ENCODE data around the gene PTH1R. TPM values are rescaled to one million over a fixed set of nuclear protein-coding genes. Genes with fewer than 3 reads are reported as not detected.
A peak's percentile ranks its signal among the peaks of the same experiment; 100 is the strongest.

Gene PTH1R
- total and polyA plus RNA-seq, 10 of the 15 experiments (the other 5 are each of a cell fraction or from before 2014, with no cell fraction given), result not detected

DNA sequence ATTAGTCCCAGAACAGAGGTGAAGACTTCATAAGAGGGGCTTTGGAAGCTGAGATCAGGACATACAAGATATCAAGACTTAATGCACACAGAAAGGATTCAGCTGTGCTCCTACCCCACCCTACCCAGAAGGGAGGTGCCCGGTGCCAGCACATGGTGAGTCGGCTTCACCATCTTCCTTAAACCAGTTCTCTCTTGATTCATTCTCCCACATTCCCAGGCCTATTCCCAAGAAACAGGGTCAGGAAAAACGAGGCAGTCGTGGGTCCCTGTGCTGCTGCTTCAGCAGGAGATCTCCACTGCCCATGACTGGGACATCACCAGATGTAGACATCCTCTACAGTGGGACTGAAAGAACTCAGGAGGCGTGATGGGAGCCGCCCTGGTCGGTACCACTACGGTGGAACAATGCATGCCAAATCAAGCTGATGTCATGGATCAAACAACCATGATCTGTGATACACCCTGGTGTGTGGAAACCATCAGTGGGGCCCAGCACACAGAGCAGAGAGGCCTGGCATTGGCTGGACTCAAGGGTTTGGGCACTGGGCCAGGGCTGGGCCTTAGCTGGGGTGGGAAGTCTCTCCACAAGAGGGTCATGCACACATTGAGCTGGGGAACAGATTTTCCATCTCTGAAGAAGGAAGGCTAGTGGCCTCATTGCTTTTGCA is 57.1 kb downstream of the PTH1R start:
- SMC1A ChIA-PET (ENCODE audit: uncharacterized antibody, unreplicated experiment), result interaction anchor here (0.9 to 17.5 kb wide), 10 partner anchors 7 to 44 kb away, joined by 3 to 298 read pairs (median 6); partner anchors contain the start of genes CCDC12 and NBEAL2
- RAD21 ChIA-PET (ENCODE audit: unreplicated experiment), result interaction anchor here (0.7 to 5.3 kb wide), 7 partner anchors 10 to 47 kb away, joined by 3 to 48 read pairs (median 4); no protein-coding TSS in a partner anchor
- H2AFZ ChIP-seq (ENCODE audit: control insufficient read depth, low read depth, low read length), result no peak overlapping the region
- H4K20me1 ChIP-seq (ENCODE audit: control insufficient read depth, insufficient read depth), result no peaks in the 10 kb centered on the region
- WGBS (ENCODE audit: insufficient coverage, insufficient replicate concordance, low lambda C conversion rate, missing lambda C conversion rate), result 97% methylated on average over 8 of the region's 8 CpGs
- BruUV-seq (replicated peaks), result no TSS peak
- peak overlapping the region; percentile 8; the same call in 1 of the 2 replicates for H3K27ac ChIP-seq (ENCODE audit: control insufficient read depth, insufficient read depth)
- in situ Hi-C loops (cut with MboI) (no loop called here), intact Hi-C loops (cut with micrococcal nuclease; ENCODE audit: unreplicated experiment) (no loop called here)
- no peaks in the 10 kb centered on the region for H3K27me3 ChIP-seq (replicated peaks in 1 of 2; ENCODE audit: control insufficient read depth in 2 of 2, insufficient read depth in 2 of 2, low read length in 1 of 2)
- peaks cover 3% of the 10 kb centered on the region; the same call in 2 of the 3 replicates for H3K9me3 ChIP-seq (replicated peaks; ENCODE audit: control insufficient read depth, insufficient read depth, low read length)
- POLR2A ChIA-PET, result interaction anchor here (0.7 to 12.6 kb wide), 6 partner anchors 8 to 45 kb away, joined by 3 to 163 read pairs (median 5); partner anchors contain the start of gene NBEAL2
- H3K4me1 ChIP-seq (ENCODE audit: control insufficient read depth, insufficient read depth, low read length), result peaks cover 55% of the 10 kb centered on the region
- ATAC-seq (no peak), FAIRE-seq (no peak), DNase-seq (ENCODE audit: low read depth, low spot score) (no peak)
- no peak overlapping the region for H3K4me2 ChIP-seq (ENCODE audit: control insufficient read depth, insufficient read depth)
- TF ChIP-seq RBBP5 (conservative IDR thresholded peaks at IDR 0.05) (no peak), ESRRA (IDR thresholded peaks at IDR 0.05; ENCODE audit: low read length) (no peak), TAF1 (IDR thresholded peaks at IDR 0.05; ENCODE audit: borderline replicate concordance, low read depth, low read length) (no peak), IKZF2 (IDR thresholded peaks at IDR 0.05) (no peak), HDAC2 (IDR thresholded peaks at IDR 0.05) (no peak)
- TF ChIP-seq, protein P1, sequence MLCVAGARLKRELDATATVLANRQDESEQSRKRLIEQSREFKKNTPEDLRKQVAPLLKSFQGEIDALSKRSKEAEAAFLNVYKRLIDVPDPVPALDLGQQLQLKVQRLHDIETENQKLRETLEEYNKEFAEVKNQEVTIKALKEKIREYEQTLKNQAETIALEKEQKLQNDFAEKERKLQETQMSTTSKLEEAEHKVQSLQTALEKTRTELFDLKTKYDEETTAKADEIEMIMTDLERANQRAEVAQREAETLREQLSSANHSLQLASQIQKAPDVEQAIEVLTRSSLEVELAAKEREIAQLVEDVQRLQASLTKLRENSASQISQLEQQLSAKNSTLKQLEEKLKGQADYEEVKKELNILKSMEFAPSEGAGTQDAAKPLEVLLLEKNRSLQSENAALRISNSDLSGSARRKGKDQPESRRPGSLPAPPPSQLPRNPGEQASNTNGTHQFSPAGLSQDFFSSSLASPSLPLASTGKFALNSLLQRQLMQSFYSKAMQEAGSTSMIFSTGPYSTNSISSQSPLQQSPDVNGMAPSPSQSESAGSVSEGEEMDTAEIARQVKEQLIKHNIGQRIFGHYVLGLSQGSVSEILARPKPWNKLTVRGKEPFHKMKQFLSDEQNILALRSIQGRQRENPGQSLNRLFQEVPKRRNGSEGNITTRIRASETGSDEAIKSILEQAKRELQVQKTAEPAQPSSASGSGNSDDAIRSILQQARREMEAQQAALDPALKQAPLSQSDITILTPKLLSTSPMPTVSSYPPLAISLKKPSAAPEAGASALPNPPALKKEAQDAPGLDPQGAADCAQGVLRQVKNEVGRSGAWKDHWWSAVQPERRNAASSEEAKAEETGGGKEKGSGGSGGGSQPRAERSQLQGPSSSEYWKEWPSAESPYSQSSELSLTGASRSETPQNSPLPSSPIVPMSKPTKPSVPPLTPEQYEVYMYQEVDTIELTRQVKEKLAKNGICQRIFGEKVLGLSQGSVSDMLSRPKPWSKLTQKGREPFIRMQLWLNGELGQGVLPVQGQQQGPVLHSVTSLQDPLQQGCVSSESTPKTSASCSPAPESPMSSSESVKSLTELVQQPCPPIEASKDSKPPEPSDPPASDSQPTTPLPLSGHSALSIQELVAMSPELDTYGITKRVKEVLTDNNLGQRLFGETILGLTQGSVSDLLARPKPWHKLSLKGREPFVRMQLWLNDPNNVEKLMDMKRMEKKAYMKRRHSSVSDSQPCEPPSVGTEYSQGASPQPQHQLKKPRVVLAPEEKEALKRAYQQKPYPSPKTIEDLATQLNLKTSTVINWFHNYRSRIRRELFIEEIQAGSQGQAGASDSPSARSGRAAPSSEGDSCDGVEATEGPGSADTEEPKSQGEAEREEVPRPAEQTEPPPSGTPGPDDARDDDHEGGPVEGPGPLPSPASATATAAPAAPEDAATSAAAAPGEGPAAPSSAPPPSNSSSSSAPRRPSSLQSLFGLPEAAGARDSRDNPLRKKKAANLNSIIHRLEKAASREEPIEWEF (IDR thresholded peaks at IDR 0.05; ENCODE audit: insufficient replicate concordance, low read depth, low read length), result no peak
- TF ChIP-seq, protein P2, sequence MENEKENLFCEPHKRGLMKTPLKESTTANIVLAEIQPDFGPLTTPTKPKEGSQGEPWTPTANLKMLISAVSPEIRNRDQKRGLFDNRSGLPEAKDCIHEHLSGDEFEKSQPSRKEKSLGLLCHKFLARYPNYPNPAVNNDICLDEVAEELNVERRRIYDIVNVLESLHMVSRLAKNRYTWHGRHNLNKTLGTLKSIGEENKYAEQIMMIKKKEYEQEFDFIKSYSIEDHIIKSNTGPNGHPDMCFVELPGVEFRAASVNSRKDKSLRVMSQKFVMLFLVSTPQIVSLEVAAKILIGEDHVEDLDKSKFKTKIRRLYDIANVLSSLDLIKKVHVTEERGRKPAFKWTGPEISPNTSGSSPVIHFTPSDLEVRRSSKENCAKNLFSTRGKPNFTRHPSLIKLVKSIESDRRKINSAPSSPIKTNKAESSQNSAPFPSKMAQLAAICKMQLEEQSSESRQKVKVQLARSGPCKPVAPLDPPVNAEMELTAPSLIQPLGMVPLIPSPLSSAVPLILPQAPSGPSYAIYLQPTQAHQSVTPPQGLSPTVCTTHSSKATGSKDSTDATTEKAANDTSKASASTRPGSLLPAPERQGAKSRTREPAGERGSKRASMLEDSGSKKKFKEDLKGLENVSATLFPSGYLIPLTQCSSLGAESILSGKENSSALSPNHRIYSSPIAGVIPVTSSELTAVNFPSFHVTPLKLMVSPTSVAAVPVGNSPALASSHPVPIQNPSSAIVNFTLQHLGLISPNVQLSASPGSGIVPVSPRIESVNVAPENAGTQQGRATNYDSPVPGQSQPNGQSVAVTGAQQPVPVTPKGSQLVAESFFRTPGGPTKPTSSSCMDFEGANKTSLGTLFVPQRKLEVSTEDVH (IDR thresholded peaks at IDR 0.05; ENCODE audit: low read depth, partially characterized antibody), result no peak
- peaks cover 33 to 55% of the 10 kb centered on the region in 2 experiments for H3K36me3 ChIP-seq (ENCODE audit: control insufficient read depth in 2 of 2, insufficient read depth in 2 of 2, low read length in 1 of 2)
- H3K4me3 ChIP-seq, result no peak overlapping the region
- peaks cover 75% of the 10 kb centered on the region for H3K79me2 ChIP-seq (ENCODE audit: control insufficient read depth, insufficient read depth, low read length)
- H3K9ac ChIP-seq (ENCODE audit: control insufficient read depth, insufficient read depth, low read length), result no peak overlapping the region
- CTCF ChIA-PET, result interaction anchor here (0.6 to 7.2 kb wide), 8 partner anchors 9 to 89 kb away, joined by 3 to 27 read pairs (median 4); no protein-coding TSS in a partner anchor

Data from GM12878 (cell line).